Measurements from ENCODE around the gene TMEM147. TPM values are rescaled to one million over a fixed set of nuclear protein-coding genes. Genes with fewer than 3 reads are reported as not detected.

TMEM147 gene, protein sequence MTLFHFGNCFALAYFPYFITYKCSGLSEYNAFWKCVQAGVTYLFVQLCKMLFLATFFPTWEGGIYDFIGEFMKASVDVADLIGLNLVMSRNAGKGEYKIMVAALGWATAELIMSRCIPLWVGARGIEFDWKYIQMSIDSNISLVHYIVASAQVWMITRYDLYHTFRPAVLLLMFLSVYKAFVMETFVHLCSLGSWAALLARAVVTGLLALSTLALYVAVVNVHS
- total RNA-seq (57.0 TPM), polyA plus RNA-seq (141 TPM)

DNA sequence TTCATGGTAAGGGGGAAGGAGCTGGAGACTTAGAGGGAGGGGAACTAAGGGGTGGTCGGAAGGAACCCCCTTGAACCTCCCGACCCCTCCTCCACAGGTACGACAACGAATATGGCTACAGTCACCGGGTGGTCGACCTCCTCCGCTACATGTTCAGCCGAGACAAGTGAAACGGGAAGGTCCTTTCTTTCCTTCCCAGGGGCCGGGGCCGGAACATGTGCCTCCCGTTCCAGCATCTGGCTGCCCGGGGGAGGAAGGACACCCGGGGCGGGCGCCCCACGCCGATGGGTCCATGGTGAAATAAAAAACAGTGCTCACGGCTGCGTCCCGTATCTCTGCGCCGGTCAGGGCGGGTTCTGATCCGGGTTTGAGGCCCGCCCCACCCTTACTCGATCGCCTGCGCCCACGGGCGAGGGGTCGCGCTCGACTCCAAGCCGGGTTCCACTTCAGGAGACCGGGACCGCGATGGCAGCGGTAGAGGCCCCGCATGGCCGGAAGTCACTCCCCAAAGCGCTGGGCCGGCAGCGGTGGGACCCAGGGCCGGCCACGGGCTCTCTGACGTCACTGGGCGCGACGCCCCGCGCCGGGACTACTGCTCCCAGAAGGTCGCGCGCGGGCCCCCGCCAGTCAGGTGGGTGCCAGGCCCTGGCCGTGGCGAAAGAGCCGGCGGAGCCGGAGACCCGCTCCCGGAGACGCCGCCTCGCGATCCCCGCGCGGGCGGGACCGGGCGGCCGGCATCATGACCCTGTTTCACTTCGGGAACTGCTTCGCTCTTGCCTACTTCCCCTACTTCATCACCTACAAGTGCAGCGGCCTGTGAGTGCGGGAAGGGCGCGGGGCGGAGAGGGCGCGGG lies at the start of gene TMEM147:
Gene TMEM147, plus strand, starts transcription at position 626 of the 854 bp plus-strand sequence. Its CDS starts 114 bp downstream, at position 740.
- peak; percentile 43 for DNase-seq (ENCODE audit: extremely low spot score)
- no peaks in the 10 kb centered on the region for H3K4me1 ChIP-seq (ENCODE audit: insufficient read depth)
- WGBS = under 1% methylated on average over 85 of the region's 85 CpGs
- H3K27ac ChIP-seq (ENCODE audit: low read depth) = peak within 1 kb of the TSS; percentile 68
- H3K36me3 ChIP-seq (ENCODE audit: insufficient read depth) = no peaks in the 10 kb centered on the region
- peak within 1 kb of the TSS; percentile 91 for H3K4me3 ChIP-seq (ENCODE audit: low read depth, low read length)

DNA sequence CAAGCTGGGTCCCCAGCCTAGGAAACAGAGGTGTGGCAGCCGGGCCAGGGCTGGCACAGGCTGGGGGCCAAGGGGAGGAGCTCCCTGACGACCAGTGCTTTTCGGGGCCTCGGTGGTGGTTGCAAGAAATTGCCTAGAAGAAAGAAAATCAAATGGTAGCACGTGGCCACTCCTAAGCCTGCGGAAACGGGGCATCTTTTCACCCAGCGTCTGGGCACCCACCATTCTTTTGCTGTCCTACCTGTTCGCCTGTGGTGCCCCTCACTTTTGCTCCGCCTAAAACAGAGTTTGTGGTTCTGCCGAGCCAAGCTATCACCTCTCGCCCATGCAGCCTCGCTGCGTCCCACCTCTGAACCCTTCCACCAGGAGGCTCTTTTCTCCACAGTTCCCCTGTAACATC lies 48.0 kb upstream of the TMEM147 start:
- WGBS = 81% methylated on average over 14 of the region's 14 CpGs
- H3K4me3 ChIP-seq (ENCODE audit: low read depth, low read length) = no peak overlapping the region
- H3K4me1 ChIP-seq (ENCODE audit: insufficient read depth) = no peaks in the 10 kb centered on the region
- H3K36me3 ChIP-seq (ENCODE audit: insufficient read depth) = no peaks in the 10 kb centered on the region
- no peak for DNase-seq (ENCODE audit: extremely low spot score)
- H3K27ac ChIP-seq (ENCODE audit: low read depth) = no peak overlapping the region

DNA sequence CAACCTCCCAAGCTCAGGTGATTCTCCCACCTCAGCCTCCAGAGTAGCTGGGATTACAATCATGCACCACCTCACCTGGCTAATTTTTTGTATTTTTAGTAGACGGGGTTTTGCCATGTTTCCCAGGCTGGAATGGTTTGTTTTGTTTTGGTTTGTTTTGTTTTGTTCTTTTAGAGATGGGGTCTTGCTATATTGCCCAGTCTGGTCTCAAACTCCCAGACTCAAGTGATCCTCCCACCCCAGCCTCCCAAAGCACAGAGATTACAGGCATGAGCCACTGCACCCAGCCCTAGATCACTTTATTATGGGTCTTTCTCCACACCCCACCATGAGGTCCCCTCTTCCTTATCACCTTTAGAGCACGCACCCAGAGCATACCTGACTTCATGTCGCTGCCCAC lies 47.2 kb upstream of the TMEM147 start:
- no peak for DNase-seq (ENCODE audit: extremely low spot score)
- Histone ChIP-seq H3K4me1 (ENCODE audit: insufficient read depth) (no peaks in the 10 kb centered on the region), H3K27ac (ENCODE audit: low read depth) (no peak overlapping the region), H3K36me3 (ENCODE audit: insufficient read depth) (no peaks in the 10 kb centered on the region), H3K4me3 (ENCODE audit: low read depth, low read length) (no peak overlapping the region)
- WGBS = 89% methylated on average over 3 of the region's 3 CpGs

DNA sequence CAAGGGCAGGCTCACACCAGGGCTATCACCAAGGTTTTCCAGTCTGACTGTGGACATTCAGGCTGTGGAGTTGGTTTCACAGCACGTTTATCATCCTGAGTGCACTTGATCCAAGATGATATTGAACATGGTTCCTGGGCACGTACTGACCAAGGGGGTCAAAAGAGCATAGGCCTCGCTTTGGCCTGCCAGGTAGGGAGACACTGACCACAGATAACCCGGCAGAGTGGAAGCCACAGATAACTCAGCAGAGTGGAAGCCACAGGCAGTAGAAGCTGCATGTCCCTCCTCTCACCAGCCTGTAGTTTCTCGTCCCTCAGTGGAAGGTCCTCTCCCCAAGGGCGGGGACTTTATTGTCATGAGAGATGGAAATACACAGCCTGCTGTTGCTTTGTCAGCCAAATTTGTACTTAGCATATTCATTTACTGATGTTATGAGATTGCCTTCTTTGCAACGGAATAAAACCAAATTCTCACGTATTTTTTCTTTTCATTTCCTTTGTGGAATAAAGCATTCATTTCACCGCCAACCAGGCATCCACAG lies 46.4 kb upstream of the TMEM147 start:
- H3K4me3 ChIP-seq (ENCODE audit: low read depth, low read length) = no peak overlapping the region
- H3K36me3 ChIP-seq (ENCODE audit: insufficient read depth) = no peaks in the 10 kb centered on the region
- no peak for DNase-seq (ENCODE audit: extremely low spot score)
- WGBS = 75% methylated on average over 9 of the region's 9 CpGs
- H3K4me1 ChIP-seq (ENCODE audit: insufficient read depth) = no peaks in the 10 kb centered on the region
- no peak overlapping the region for H3K27ac ChIP-seq (ENCODE audit: low read depth)

DNA sequence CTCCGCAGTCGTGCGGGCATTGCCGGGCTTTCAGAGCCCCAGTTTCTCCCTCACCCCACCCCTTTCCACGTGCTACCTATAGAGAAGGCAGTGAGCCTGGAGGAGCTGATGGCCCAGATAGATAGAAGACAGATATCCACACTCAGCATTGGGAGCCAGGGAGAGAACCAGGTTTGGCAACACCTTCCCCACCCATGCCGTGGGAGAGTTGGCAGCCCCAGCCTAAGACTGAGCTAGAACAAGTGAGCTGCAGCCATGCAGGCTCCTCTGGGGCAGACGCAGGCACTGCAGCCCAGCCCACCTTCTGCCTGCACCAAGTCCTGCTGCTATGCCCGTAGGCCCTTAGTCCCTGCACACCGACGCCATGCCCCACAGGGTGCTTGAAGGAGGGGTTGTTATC lies 44.8 kb upstream of the TMEM147 start:
- no peaks in the 10 kb centered on the region for H3K36me3 ChIP-seq (ENCODE audit: insufficient read depth)
- H3K4me1 ChIP-seq (ENCODE audit: insufficient read depth) = no peaks in the 10 kb centered on the region
- H3K27ac ChIP-seq (ENCODE audit: low read depth) = no peak overlapping the region
- H3K4me3 ChIP-seq (ENCODE audit: low read depth, low read length) = no peak overlapping the region
- DNase-seq (ENCODE audit: extremely low spot score) = no peak
- 83% methylated on average over 10 of the region's 10 CpGs for WGBS

DNA sequence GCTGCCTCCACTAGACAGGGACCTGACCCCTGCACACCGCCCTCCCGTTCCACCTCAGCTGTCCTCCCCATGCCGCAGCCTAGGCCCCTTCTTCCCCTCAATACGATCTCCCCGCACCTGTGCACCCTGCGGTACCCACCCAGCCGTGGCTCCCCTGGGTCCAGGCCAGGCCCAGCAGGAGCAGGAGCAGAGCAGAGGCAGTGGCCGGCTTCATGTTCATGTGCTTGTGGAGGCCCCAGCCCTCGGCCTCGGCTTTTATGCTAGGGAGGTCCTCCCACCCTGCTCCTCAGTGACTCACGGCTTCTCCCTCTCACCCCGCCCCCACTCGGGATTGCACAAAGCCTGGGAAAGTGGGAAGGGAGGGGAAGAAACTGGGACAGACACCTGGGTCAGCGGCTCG lies 43.7 kb upstream of the TMEM147 start:
- Histone ChIP-seq H3K27ac (ENCODE audit: low read depth) (no peak overlapping the region), H3K36me3 (ENCODE audit: insufficient read depth) (no peaks in the 10 kb centered on the region), H3K4me3 (ENCODE audit: low read depth, low read length) (no peak overlapping the region), H3K4me1 (ENCODE audit: insufficient read depth) (no peaks in the 10 kb centered on the region)
- 73% methylated on average over 15 of the region's 15 CpGs for WGBS
- DNase-seq (ENCODE audit: extremely low spot score) = no peak

DNA sequence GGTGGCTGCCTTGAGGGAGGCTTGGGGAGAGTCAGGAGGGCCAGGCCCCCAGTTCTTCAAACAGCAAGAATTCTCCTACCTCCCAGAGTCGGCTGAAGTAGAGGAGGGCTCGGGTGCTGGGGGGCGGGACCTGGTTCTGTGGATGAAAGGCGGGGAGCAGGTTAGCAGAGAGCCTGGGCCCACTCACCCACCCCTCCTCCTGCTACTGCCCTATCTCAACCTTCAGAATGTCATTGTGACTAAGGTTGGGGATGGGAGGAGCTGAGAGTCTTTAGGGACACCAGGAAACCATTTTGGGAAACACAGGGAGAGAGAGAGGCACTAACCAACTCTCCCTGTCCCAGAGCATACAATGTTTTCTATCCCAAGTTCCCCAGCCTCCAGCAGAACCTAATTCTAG lies 42.7 kb upstream of the TMEM147 start:
- no peaks in the 10 kb centered on the region for H3K4me1 ChIP-seq (ENCODE audit: insufficient read depth)
- H3K27ac ChIP-seq (ENCODE audit: low read depth) = no peak overlapping the region
- 89% methylated on average over 4 of the region's 4 CpGs for WGBS
- H3K36me3 ChIP-seq (ENCODE audit: insufficient read depth) = no peaks in the 10 kb centered on the region
- no peak overlapping the region for H3K4me3 ChIP-seq (ENCODE audit: low read depth, low read length)
- DNase-seq (ENCODE audit: extremely low spot score) = no peak

DNA sequence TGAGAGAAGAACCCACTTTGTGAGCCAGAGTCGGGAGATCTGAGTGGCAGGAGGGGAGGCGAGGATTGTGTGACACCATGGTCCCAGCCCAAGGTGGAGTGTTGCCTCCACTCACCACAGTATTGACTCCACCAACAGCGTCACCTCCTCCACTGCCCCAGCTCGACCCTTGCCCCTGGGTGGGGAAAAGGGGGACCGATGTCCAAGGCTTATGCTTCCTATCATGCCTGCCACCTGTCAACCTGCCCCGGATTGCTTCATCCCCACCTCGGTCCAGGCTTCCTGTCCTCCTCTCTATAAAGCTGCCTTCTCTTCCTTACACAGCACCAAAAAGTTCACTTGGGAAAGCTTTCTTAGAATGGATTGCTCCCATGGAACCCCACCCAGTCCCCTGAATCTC lies 39.4 kb upstream of the TMEM147 start:
- Histone ChIP-seq H3K27ac (ENCODE audit: low read depth) (no peak overlapping the region), H3K36me3 (ENCODE audit: insufficient read depth) (no peaks in the 10 kb centered on the region), H3K4me3 (ENCODE audit: low read depth, low read length) (no peak overlapping the region), H3K4me1 (ENCODE audit: insufficient read depth) (no peaks in the 10 kb centered on the region)
- no peak for DNase-seq (ENCODE audit: extremely low spot score)
- WGBS = 85% methylated on average over 7 of the region's 7 CpGs

DNA sequence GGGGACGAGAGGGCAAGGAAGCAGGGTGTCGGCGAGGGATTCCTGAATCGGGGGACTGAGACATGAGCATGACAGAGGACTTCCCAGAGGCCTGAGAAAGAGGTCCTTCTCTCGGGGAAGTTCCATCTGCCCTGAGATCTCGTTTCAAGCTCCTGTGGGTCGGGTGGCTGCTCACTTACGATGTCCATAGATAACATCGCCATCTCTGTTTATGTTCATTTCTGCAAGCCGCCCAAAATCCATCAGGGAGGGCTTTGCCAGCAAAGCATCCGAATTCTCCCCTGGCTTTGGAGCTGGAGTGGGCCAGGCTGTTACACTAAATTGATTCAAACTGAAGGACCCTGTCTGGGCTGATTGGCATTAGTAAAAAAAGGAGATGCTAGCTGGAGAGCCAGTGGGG lies 37.9 kb upstream of the TMEM147 start:
- WGBS = 57% methylated on average over 11 of the region's 11 CpGs
- no peaks in the 10 kb centered on the region for H3K4me1 ChIP-seq (ENCODE audit: insufficient read depth)

DNA sequence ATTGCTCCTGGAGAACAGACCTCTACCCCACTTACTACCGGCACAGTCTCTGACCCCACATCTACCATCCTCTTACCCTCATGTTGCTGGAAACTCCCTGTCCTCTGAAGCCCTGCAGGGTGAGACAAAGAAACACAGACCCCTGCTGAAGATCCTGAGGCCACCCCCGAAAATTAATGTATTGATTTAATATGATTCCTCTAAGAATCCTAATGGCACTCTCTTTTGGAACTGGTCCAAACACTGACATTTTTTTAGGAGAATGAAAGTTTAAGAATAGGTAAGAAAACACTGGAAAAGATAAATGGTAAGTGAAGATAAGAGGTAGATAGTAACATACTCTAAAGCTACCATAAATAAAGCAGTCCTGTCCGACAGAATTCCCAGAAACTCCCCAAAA lies 37.3 kb upstream of the TMEM147 start:
- DNase-seq (ENCODE audit: extremely low spot score) = no peak
- Histone ChIP-seq H3K4me1 (ENCODE audit: insufficient read depth) (no peaks in the 10 kb centered on the region), H3K27ac (ENCODE audit: low read depth) (no peak overlapping the region), H3K36me3 (ENCODE audit: insufficient read depth) (no peaks in the 10 kb centered on the region), H3K4me3 (ENCODE audit: low read depth, low read length) (no peak overlapping the region)
- WGBS = 89% methylated on average over 3 of the region's 3 CpGs

More for the DNA sequence above, 37.9 kb upstream of the TMEM147 start:
- Histone ChIP-seq H3K27ac (ENCODE audit: low read depth) (no peak overlapping the region), H3K4me3 (ENCODE audit: low read depth, low read length) (no peak overlapping the region), H3K36me3 (ENCODE audit: insufficient read depth) (no peaks in the 10 kb centered on the region)
- no peak for DNase-seq (ENCODE audit: extremely low spot score)

DNA sequence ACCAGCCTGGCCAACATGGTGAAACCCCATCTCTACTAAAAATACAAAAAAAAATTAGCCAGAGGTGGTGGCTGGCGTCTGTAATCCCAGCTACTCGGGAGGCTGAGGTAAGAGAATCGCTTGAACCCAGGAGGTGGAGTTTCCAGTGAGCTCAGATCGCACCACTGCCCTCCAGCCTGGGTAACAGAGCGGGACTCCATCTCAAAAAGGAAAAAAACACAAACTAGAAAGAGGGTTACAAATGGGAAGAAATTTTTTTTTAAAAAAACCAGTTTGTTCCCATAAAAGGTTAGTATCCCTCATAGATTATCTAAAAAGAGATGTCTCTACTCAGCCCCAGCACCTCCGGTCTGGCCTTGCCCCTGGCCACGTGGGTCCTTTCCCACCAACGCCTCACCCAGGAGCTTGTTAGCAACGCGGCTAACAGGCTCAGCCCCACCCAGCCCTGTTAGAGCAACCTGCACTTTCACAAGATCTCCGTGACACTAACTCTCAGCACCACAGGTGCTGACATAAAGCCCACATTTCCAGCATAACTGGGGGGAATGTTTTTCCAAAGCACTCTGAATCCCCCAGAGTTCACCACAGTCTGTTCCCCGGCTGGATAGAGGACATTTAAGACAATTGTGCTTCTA lies 36.3 kb upstream of the TMEM147 start:
- H3K36me3 ChIP-seq (ENCODE audit: insufficient read depth) = no peaks in the 10 kb centered on the region
- H3K4me1 ChIP-seq (ENCODE audit: insufficient read depth) = no peaks in the 10 kb centered on the region
- no peak overlapping the region for H3K27ac ChIP-seq (ENCODE audit: low read depth)
- DNase-seq (ENCODE audit: extremely low spot score) = no peak
- H3K4me3 ChIP-seq (ENCODE audit: low read depth, low read length) = no peak overlapping the region
- 29% methylated on average over 12 of the region's 12 CpGs for WGBS

DNA sequence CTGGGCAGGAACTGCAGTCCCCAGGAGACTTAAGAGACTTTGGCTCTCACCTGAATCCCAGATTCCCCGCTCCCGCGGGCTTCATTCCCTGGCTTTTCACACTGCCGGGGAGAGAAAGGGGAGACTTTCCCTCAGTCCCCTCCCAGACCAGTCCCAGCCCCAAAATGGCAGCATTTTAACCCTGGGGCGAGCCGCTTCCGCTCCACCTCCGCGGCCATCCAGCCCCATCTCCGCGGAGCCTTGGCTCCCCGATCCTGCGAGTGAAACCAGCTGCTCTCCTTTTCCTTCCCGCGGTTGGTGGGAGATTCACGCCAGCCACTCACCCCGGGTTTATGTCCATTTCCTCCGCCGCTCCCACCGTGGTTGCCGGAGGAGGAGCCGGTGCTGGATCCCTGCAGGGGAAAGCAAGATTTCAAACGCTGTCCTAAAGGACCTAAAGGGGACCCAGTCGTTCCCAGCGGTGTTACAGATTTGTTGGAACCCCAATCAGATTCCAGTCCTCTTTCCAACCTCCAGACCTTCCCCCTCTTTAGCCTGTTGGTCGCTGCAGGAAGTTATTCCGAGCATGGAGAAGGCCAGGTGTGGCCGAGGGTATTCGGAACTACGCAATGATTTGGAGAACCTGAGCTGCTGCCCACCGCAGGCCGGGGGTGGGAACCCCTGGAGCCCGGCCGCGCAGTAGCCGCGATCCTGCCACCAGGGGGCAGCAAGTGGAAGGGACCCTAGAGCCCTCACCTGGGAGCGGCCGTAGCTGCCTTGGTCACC lies 35.4 kb upstream of the TMEM147 start:
- H3K4me3 ChIP-seq (ENCODE audit: low read depth, low read length) = peak overlapping the region; percentile 38
- H3K4me1 ChIP-seq (ENCODE audit: insufficient read depth) = no peaks in the 10 kb centered on the region
- peak overlapping the region; percentile 63 for H3K27ac ChIP-seq (ENCODE audit: low read depth)
- 1% methylated on average over 39 of the region's 39 CpGs for WGBS
- peak; percentile 63 for DNase-seq (ENCODE audit: extremely low spot score)
- H3K36me3 ChIP-seq (ENCODE audit: insufficient read depth) = no peaks in the 10 kb centered on the region

DNA sequence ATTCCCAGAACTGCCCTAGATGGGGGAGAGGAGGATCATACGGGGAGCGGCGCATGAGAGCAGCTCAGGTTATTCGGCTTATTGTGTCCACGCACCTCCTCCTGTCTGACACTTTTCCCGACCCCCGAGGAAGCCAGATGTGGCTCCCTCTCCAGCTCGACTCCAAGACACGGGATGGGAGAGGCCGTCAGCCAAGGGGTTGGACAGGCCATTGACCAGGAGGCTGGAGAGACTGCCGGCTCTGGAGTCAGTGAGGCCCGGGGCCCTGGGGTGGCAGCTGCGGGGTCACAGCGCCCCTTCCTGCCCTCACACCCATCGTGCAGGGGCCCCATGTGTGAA lies 34.8 kb upstream of the TMEM147 start:
- peak overlapping the region; percentile 38 for H3K4me3 ChIP-seq (ENCODE audit: low read depth, low read length)
- H3K36me3 ChIP-seq (ENCODE audit: insufficient read depth) = no peaks in the 10 kb centered on the region
- H3K4me1 ChIP-seq (ENCODE audit: insufficient read depth) = no peaks in the 10 kb centered on the region
- 7% methylated on average over 15 of the region's 15 CpGs for WGBS
- no peak overlapping the region for H3K27ac ChIP-seq (ENCODE audit: low read depth)
- no peak for DNase-seq (ENCODE audit: extremely low spot score)
